Measurements from ENCODE around the gene RUNX2.

GRCh38 chr6:45400021-45400420 lies 71.9 kb downstream of the RUNX2 start:
- TF ChIP-seq CTCF (IDR thresholded peaks at IDR 0.05; ENCODE audit: poor library complexity) (no peak), EZH2 (IDR thresholded peaks at IDR 0.05; ENCODE audit: borderline replicate concordance) (no peak)

Data from hepatocyte (in vitro differentiated cells).